ENCODE results near the gene OVCA2. TPM values are rescaled to one million over a fixed set of nuclear protein-coding genes. Genes with fewer than 3 reads are reported as not detected.

Gene OVCA2
- 35.0 and 49.7 TPM in 2 replicates for total RNA-seq

DNA sequence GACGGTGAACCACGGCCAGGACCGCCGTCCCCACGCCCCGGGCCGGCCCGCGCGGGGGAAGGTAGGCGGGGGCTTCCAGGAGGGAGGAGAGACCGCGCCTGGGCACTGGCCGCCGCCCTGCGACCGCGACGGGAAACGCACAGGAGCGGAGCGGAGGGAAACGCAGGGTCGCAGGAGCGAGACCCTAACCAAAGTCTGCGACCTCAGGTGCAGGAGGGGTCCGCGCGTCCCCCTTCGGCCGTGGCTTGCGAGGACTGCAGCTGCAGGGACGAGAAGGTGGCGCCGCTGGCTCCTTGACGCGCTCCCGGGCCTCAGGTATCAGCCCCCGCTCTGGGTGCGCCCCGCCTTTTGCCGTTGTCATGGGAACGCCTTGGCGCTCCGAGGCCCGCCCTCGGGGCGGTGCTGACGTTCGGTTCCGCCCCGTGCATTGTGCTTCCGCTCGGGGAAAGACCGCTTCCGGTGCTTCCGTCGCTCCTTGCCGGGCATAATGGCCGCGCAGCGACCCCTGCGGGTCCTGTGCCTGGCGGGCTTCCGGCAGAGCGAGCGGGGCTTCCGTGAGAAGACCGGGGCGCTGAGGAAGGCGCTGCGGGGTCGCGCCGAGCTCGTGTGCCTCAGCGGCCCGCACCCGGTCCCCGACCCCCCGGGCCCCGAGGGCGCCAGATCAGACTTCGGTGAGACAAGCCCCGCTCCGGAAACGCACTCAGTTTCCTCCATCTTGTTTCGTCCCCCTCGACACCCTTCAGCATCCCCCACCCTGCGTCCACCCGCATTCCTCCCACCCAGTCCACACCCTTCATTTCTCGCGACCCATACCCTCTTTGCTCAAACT is at the start of gene OVCA2:
Gene OVCA2, plus strand, starts transcription at position 462 of the 829 bp plus-strand sequence. Its CDS starts 26 bp downstream, at position 488.

DNA sequence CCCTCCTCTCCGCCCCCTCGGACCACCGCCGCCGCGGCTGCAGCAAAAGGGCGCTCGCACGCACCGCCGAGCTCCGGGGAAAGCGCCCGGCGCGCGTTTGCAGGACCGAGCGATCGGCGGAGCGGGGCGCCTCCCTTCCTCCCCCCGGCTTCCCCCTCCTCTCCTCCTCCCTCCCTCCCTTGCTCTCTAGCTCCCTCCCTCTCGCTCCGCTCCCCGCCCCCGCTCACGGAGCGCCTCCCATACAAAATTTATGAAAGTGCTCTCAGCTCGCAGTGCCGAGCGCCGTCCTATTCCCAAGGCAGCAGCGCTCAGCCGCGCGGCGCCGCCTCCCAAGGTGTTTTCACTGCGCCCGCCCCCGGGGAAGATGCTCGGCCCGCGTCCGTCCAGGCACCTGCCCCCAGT is 16.6 kb upstream of the OVCA2 start, which contains the start of gene RTN4RL1:
Gene RTN4RL1, minus strand, starts transcription at position 115 of the 402 bp plus-strand sequence. CDS start 469 bp downstream, outside the sequence.

DNA sequence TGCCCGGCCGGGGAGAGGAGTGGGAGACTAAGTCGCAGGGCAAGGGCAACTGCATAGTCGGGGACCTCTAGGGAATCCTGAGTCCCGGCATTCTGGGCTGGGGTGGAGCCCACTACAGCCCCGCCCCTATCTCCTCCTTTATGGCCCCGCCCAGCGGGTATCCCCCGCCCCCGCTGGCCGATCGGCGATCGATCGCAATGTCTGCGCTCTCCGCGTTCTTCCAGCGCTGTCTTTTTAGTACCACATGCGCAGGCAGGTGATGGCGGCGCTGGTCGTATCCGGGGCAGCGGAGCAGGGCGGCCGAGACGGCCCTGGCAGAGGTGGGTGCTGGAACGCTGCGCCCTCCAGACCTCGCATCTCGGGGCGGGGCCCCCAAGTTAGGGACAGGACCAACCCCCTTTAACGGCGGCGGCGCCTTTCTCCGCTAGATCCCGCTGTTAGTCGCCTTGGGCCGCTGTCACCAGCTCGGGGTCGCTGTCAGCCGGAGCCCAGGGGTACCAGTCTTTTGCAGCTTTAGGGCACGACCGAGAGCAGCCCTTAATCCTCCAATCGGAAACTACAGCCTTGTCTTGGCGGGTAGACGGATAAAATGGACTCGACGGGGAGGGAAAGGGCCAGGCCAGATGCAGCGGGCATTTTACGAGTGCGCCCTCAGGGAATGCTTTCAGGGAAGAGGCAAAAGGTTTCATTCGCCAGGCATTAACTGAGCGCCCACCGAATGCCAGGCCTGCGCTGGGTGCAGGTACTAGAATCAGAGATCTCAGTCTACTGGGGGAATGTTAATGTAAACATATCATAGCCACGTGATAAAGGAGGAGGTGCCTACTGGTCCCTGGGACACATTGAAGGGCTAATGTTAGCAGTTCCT is 11.7 kb upstream of the OVCA2 start, which contains the start of gene DPH1:
Gene DPH1, plus strand, starts transcription at position 243 of the 868 bp plus-strand sequence. Its CDS starts 17 bp downstream, at position 260.

DNA sequence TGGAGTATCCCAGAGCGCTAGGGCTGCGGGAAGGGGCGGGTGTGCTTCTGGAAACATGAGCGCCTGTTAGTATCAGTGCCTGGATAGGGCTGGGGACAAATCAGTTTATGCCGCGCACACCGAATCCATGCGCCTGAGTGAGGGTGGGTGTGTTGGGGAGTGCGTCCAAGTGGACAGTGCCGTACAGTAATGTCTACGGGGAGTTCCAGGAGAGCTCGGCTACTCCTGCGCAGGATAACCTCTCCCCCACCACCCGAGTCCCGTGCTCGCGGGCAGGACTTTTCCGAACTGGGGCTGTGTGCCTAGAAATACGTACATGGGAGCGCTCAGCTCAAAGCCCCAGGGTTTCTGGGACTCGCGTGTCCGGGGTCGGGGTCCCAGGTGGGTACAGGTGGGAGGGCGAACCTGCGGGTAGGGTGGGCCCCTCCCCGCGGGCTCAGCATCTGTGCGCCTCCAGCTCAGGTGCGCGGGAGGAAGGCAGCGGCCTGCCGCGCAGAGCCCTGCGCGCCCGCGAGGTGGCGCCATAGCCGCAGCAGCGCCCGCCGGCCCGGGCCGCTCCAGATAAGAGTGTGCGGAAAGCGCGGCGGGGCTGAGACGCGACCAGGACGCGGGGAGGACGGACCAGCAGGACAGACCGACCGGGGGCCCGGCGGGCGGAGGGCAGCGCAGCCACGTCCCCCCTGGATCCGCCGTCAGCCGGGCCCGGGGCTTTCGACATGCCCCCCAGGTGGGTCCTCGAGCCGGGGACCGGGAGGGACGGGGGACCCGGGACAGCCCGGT is 12.9 kb downstream of the OVCA2 start, which contains the start of gene HIC1:
Gene HIC1, plus strand, starts transcription at position 592 of the 780 bp plus-strand sequence. CDS start 1,588 bp downstream, outside the sequence.

Other genes starting within 250 kb of the OVCA2 start
- gene SMYD4, start 212.1 kb upstream of the OVCA2 start, total RNA-seq: 9.5 and 11.7 TPM in 2 replicates
- 33.1 and 48.7 TPM in 2 replicates for gene RPA1, start 212.0 kb upstream of the OVCA2 start, total RNA-seq
- gene RTN4RL1, start 16.7 kb upstream of the OVCA2 start, total RNA-seq: 0.11 and 0.12 TPM in 2 replicates
- 26.1 and 28.7 TPM in 2 replicates for gene DPH1, start 11.9 kb upstream of the OVCA2 start, total RNA-seq
- 60.7 and 107 TPM in 2 replicates for gene HIC1, start 13.1 kb downstream of the OVCA2 start, total RNA-seq

Measured in uterine smooth muscle cell (primary cell).